Upper lobe of right lung (tissue), 1 donor: ENCODE measurements around the gene SOCS6. TPM values are rescaled to one million over a fixed set of nuclear protein-coding genes. Genes with fewer than 3 reads are reported as not detected.
"Not testable (repeated sequence)": the region's sequence is repeated elsewhere in the genome, so short reads cannot be mapped to it uniquely, and the experiment has no call there.

Source experiments
- ATAC-seq: fragments of 200-7000 bp; cut with Tn5 transposase; one replicate; pipeline ENCODE4 v1.9.1; 2020; ENCODE audit warnings: mild to moderate bottlenecking, moderate library complexity
- DNase-seq: peaks from one replicate; pipeline ENCODE4 v3.0.0-alpha.2; 2020
- H3K27ac ChIP-seq: fragments of 200-600 bp; one replicate; pipeline ENCODE4 v1.8.0; 2022
- H3K27me3 ChIP-seq: fragments of 200-600 bp; one replicate; pipeline ENCODE4 v1.8.0; 2022; ENCODE audit warnings: mild to moderate bottlenecking
- H3K36me3 ChIP-seq: fragments of 200-600 bp; one replicate; pipeline ENCODE4 v1.8.0; 2022
- H3K4me1 ChIP-seq: fragments of 200-600 bp; one replicate; pipeline ENCODE4 v1.8.0; 2022
- H3K4me3 ChIP-seq: fragments of 200-600 bp; one replicate; pipeline ENCODE4 v1.8.0; 2022; ENCODE audit warnings: mild to moderate bottlenecking
- H3K9me3 ChIP-seq: fragments of 200-600 bp; one replicate; pipeline ENCODE4 v1.8.0; 2022
- intact Hi-C: fragments of 100-400 bp; cut with DNase I; formaldehyde crosslinking; loops from one replicate; pipeline ENCODE4 v1.11.0; 2022
- total RNA-seq: library from RNA; stranded (reverse); fragmentation: NEBNext Ultra II Directional; extraction: Animal tissue kit (Norgen Biotek cat#: 25700); gene quantifications from one replicate; pipeline ENCODE4 v1.2.1, GENCODE V29; 2021
- TF ChIP-seq, protein P1 (sequence below): fragments of 200-600 bp; IDR thresholded peaks from one replicate; pipeline ENCODE4 v1.8.0; 2022; ENCODE audit warnings: antibody characterized with exemption
- donor health status: DM: no; HTN: yes; CAD: no; lungs with severe emphysema.

Gene SOCS6
- total RNA-seq, 1 donor from 2014 or later = 20.9 TPM

DNA sequence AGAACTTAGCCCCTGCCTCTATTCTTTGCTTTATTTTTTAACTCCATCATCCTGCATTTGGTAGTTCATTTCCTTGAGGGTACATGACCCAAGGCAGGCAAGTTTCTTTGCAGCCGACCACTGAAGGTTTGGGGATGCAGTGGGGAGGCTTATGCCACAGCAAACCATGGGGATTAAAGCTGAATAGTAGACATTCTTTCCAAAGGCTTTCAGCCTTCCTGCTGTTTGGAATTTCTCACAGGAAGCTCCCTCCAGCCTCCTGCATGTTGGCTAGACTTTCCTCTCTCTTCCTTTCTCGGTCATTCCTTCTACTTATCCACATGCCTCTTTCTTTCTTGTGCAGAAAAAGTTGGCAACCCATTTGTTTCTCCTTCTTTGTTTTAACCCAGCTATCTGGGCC, 77.3 kb downstream of the SOCS6 start:
- H3K36me3 ChIP-seq = no peaks in the 10 kb centered on the region
- H3K27ac ChIP-seq = no peak overlapping the region
- H3K4me3 ChIP-seq = no peak overlapping the region
- H3K27me3 ChIP-seq = no peaks in the 10 kb centered on the region
- intact Hi-C loops = no loop called here
- TF ChIP-seq, protein P1, sequence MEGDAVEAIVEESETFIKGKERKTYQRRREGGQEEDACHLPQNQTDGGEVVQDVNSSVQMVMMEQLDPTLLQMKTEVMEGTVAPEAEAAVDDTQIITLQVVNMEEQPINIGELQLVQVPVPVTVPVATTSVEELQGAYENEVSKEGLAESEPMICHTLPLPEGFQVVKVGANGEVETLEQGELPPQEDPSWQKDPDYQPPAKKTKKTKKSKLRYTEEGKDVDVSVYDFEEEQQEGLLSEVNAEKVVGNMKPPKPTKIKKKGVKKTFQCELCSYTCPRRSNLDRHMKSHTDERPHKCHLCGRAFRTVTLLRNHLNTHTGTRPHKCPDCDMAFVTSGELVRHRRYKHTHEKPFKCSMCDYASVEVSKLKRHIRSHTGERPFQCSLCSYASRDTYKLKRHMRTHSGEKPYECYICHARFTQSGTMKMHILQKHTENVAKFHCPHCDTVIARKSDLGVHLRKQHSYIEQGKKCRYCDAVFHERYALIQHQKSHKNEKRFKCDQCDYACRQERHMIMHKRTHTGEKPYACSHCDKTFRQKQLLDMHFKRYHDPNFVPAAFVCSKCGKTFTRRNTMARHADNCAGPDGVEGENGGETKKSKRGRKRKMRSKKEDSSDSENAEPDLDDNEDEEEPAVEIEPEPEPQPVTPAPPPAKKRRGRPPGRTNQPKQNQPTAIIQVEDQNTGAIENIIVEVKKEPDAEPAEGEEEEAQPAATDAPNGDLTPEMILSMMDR = no peak
- ATAC-seq = no peak
- H3K9me3 ChIP-seq = no peaks in the 10 kb centered on the region
- no peak for DNase-seq
- H3K4me1 ChIP-seq = no peaks in the 10 kb centered on the region

DNA sequence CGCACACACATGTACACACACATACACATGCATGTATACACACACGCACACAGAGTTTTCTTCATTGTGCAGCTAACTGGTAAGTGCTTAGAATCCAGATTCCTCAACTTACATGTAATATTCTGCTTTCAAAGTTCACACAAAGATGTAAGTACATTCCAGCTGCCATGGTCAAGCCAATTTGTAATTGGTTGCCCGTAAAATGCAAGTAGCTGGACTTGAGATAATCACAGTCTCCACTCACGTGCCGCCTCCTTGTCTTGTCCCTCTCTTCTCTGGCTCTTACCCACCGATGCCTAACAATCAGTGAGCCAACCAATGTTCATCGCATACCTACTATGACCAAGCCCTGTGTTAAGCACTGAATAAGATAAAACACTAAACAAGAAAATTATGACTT, 77.8 kb downstream of the SOCS6 start:
- TF ChIP-seq, protein P1 = no peak
- Histone ChIP-seq H3K4me3 (no peak overlapping the region), H3K27ac (no peak overlapping the region), H3K36me3 (no peaks in the 10 kb centered on the region), H3K9me3 (no peaks in the 10 kb centered on the region), H3K27me3 (no peaks in the 10 kb centered on the region), H3K4me1 (no peaks in the 10 kb centered on the region)
- intact Hi-C loops = no loop called here
- ATAC-seq (no peak), DNase-seq (no peak)

DNA sequence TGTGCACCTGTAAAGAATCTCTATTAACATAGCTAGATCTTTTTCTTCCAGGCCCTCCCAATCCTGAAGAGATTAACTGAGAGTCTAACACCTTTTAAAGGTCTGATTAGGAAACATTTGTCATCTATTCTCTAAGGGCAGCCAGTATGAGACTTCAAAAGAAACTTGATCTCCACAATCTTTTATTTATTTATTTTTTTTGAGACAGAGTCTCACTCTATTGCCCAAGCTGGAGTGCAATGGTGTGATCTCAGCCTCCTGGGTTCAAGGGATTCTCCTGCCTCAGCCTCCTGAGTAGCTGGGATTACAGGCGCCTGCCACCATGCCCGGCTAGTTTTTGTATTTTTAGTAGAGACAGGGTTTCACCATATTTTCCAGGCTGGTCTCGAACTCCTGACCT, 78.5 kb downstream of the SOCS6 start:
- H3K36me3 ChIP-seq, H3K9me3 ChIP-seq, H3K27me3 ChIP-seq, DNase-seq, H3K4me1 ChIP-seq, H3K4me3 ChIP-seq, ATAC-seq, intact Hi-C loops, H3K27ac ChIP-seq: not testable (repeated sequence)

DNA sequence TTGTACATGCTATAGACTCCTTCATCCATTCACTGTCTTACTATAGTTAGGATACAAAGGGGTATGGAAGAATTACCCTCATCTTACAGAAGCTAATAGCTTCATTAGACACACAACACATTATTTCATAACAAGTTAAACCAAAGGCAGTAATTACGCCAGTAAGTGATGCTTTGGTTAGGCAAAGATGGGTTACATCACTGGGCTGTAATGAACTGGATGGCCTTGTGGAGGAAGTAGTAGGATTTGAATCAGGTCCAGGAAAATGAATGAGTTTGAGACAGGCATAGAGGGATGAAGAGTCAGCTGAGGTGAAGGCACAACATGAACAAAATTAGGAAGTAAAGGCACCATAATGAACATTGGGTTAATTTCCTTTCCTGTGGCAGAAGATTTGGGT, 80.1 kb downstream of the SOCS6 start:
- H3K36me3 ChIP-seq = no peaks in the 10 kb centered on the region
- TF ChIP-seq, protein P1 = no peak
- H3K27ac ChIP-seq = no peak overlapping the region
- peak; percentile 74 for ATAC-seq
- no peak overlapping the region for H3K4me3 ChIP-seq
- no peaks in the 10 kb centered on the region for H3K9me3 ChIP-seq
- no peak for DNase-seq
- no peaks in the 10 kb centered on the region for H3K27me3 ChIP-seq
- H3K4me1 ChIP-seq = no peaks in the 10 kb centered on the region
- intact Hi-C loops = no loop called here

DNA sequence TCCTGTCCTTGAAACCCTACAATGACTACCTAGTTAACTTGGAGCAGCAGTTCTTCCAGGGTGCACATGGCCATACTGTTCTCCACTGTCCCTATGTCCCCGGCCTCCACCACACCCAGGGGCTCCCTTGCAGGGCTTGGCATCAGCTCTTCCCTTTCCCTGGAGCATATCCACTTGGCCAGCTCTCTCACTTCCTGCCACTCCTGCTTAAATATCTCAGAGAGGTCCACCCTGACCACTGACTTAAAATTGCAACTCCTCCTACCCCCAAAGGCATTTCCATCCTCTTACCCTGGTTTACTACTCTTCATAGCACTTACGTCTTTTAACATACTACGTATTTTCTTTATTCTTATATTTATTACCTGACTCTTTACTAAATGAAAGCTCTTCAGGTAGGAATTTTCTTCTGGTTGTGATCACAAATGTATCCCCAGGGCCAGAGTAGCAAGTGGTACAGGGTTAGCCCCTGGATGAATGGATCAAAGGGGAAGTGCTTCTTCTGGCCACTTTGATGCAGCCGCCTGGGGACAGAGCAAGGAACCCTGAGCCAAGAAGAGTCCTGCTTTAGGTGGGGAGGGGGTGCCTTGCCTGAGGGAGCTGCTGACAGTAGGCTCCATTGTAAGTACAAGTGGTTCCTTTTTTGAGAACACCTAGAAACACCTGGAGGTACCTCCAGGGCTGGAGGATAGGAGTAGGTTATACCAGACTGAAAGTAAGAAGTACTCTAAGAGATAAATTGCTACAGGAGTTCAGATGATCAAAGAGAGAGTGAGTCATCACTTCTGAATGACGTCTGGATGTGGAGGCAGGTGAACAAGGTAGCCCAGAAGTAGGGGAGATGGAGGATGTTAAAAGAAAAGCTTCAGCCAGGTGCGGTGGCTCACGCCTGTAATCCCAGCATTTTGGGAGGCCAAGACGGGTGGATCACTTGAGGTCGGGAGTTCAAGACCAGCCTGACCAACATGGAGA, 82.2 kb downstream of the SOCS6 start:
- intact Hi-C loops = no loop called here
- no peak overlapping the region for H3K4me3 ChIP-seq
- H3K4me1 ChIP-seq = no peaks in the 10 kb centered on the region
- H3K27ac ChIP-seq = no peak overlapping the region
- ATAC-seq = no peak
- TF ChIP-seq, protein P1 = no peak
- H3K27me3 ChIP-seq = no peaks in the 10 kb centered on the region
- H3K9me3 ChIP-seq = no peaks in the 10 kb centered on the region
- DNase-seq = no peak
- no peaks in the 10 kb centered on the region for H3K36me3 ChIP-seq

DNA sequence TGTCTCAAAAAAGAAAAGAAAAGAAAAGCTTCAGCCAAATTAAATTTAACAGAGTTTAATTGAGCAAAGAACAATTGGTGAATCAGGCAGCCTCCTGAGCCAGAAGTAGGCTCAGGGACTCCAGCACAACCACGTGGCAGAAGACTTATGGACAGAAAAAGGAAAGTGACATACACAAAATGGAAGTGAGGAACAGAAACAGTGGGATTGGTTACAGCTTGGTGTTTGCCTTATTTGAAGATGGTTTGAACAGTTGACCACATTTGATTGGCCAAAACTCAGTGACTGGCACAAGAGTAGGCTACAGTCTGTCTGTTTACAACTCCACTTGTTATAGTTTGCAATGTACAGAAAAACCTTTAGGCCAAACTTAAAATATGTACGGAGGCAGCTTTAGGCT, 83.1 kb downstream of the SOCS6 start:
- Histone ChIP-seq H3K27ac (no peak overlapping the region), H3K9me3 (no peaks in the 10 kb centered on the region), H3K4me1 (no peaks in the 10 kb centered on the region), H3K4me3 (no peak overlapping the region), H3K27me3 (no peaks in the 10 kb centered on the region), H3K36me3 (no peaks in the 10 kb centered on the region)
- TF ChIP-seq, protein P1 = no peak
- intact Hi-C loops = no loop called here
- no peak for ATAC-seq
- DNase-seq = no peak
